Heart left ventricle (tissue), 16 donors: ENCODE results near the gene ENOX1. TPM values are rescaled to one million over a fixed set of nuclear protein-coding genes. Genes with fewer than 3 reads are reported as not detected.

Experiments used
- ATAC-seq, 4 donors: fragments of 200-7000 bp; cut with Tn5 transposase; one replicate each; pipeline ENCODE4 v1.9.1; 2020 to 2022; ENCODE audit warnings: moderate library complexity in 4 of 4, mild to moderate bottlenecking in 3 of 4, moderate number of reproducible peaks in 1 of 4
- DNase-seq, 5 donors: peaks; one replicate each; pipeline ENCODE4 v3.0.0-alpha.2; 2020
- H3K27ac ChIP-seq, 12 donors: fragments of 200-600 bp; sonication (generic) in 4 of 12; one replicate each; pipeline versions ENCODE4 v1.5.0 to v1.8.0; 2016 to 2022; ENCODE audit warnings: mild to moderate bottlenecking in 2 of 12
- H3K27me3 ChIP-seq, 9 donors: fragments of 200-600 bp; sonication (generic) in 2 of 9; one replicate each; pipeline versions ENCODE4 v1.5.1 to v1.8.0; 2016 to 2022; ENCODE audit warnings: mild to moderate bottlenecking in 3 of 9
- H3K36me3 ChIP-seq, 9 donors: fragments of 200-600 bp; sonication (generic) in 2 of 9; one replicate each; pipeline versions ENCODE4 v1.5.0 to v1.8.0; 2018 to 2022; ENCODE audit warnings: mild to moderate bottlenecking in 2 of 9
- H3K4me1 ChIP-seq, 12 donors: fragments of 200-600 bp; sonication (generic) in 4 of 12; one replicate each; pipeline versions ENCODE4 v1.5.0 to v1.8.0; 2016 to 2022; ENCODE audit warnings: mild to moderate bottlenecking in 3 of 12
- H3K4me3 ChIP-seq, 12 donors: fragments of 200-600 bp; sonication (generic) in 4 of 12; one replicate each; pipeline versions ENCODE4 v1.5.0 to v1.8.0; 2017 to 2022; ENCODE audit warnings: mild to moderate bottlenecking in 9 of 12, moderate library complexity in 4 of 12
- H3K9me3 ChIP-seq, 12 donors: fragments of 200-600 bp; sonication (generic) in 4 of 12; one replicate each; pipeline versions ENCODE4 v1.5.0 to v1.8.0; 2016 to 2022; ENCODE audit warnings: mild to moderate bottlenecking in 1 of 12
- POLR2A ChIP-seq, 2 donors: fragments of 450-650 bp; IDR thresholded peaks; one replicate each; pipeline ENCODE4 v1.6.1; 2017; ENCODE audit warnings: antibody characterized with exemption in 2 of 2, mild to moderate bottlenecking in 2 of 2, moderate library complexity in 2 of 2
- WGBS, 4 donors: extraction: QIAGEN DNeasy Blood & Tissue Kit in 2 of 4; methylation state at CpG; one replicate each; pipeline versions ENCODE4 v1.1.5 to v1.1.7; 2013 to 2018; 5-methylcytosine and 5-hydroxymethylcytosine counted together
- intact Hi-C, 10 donors: fragments of 100-400 bp; cut with DNase I; formaldehyde crosslinking; loops; one replicate each; pipeline versions ENCODE4 v1.11.1 to v1.14.2; 2022
- polyA plus RNA-seq, 2 donors: library from polyadenylated mRNA; stranded (reverse); fragments of 200-250 nt; gene quantifications; one replicate each; pipeline ENCODE4 v1.2.3, GENCODE V29; 2013
- total RNA-seq, 9 donors: library from RNA; depleted of rRNA in 2 of 9; stranded (reverse); fragments of >200 nt in 2 of 9; fragmentation: NEBNext Ultra II Directional in 3 of 9; extraction: Animal tissue kit (Norgen Biotek cat#: 25700) in 3 of 9; gene quantifications; one replicate each; pipeline versions ENCODE4 v1.1.0 to v1.2.4, GENCODE V29; 2016 to 2023
- TF ChIP-seq, protein P1 (sequence below), 12 donors: fragments of 200-600 bp; sonication (generic) in 4 of 12; IDR thresholded peaks; one replicate each; pipeline versions ENCODE4 v1.5.0 to v1.8.0; 2018 to 2022; ENCODE audit warnings: antibody characterized with exemption in 12 of 12, mild to moderate bottlenecking in 5 of 12
- donor health status: ischemic (EF 13 %, LVEDD 7.1; RV severe dilation, severe dysfunction).
- donor health status: healthy with polysubstance abuse.
- donor health status: DM: no; HTN: yes; CAD: no.
- donor health status: DM: no; HTN: no; CAD: no.
- donor health status: ischemic (EF 25% LVEDD 6.9; RV normal size, moderate dysfunction).
- donor health status: ischemic (EF 25% LVEDD 5.7; RV mildly dilated, moderate dysfunction).
- donor health status: healthy.
- donor health status: DM: yes; HTN: yes; CAD: no.
- donor health status: ischemic (EF 35%, LVEDD 5.7; RV mildly dilated, moderate dysfunction).
- donor health status: nonischemic (EF 11% LVEDD 7.7; RV severe dilation, severe dysfunction).
- donor health status: DM: yes; HTN: yes; CAD: no.
- donor health status: PGD.
- donor health status: ischemic (EF 29% LVEDD 5.4; RV normal size, mild dysfunction).
- donor health status: nonischemic (EF 23%, LVEDD 6.1; RV moderate dilation, normal function).

ENOX1 gene
- total and polyA plus RNA-seq, 11 donors = 2.0 to 10.1 (median 5.4) TPM

DNA sequence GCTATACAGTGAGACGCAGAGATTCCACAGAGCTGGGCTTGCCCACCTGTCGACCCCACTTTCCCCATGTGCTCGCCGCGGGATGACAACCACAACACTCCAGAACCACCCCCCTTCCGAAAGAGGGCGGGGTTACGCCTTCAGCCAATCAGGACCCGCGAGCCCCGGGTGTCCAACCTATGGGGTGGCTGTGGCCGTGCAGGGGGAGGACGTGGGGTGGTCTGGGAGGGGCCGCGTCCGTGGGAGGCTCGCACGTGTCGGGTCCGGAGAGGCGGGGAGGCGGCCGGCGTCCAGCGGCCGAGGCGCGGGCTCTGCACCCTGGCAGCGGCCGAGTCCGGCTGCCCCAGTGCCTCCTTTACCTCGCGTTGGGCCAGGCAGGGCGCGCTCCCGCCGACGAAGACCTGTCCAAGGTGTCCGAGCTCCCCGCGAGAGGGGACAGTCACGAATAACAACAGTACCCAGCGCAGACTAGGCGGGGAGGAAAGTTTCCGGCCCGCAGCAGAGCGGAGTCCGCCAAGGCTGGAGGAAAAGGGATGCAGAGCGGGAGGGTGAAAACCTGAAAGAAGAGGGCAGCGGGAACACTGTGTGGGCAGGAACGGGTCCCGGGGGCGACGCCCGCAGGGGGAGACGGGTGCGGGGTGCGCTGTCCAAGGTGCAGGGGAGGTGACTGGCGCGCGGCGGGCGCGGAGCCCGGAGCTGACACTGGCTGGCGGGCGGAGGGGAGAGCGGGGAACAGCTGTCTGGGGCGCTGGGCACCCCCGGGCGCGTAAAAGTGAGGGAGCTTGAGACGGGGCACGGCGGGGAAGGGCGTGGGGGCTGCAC, 911 bp downstream of the ENOX1 start:
- no peaks in the 10 kb centered on the region for H3K36me3 ChIP-seq
- H3K4me1 ChIP-seq = peaks cover 0 to 38% (median 9%) of the 10 kb centered on the region in 12 donors
- TF ChIP-seq, protein P1, sequence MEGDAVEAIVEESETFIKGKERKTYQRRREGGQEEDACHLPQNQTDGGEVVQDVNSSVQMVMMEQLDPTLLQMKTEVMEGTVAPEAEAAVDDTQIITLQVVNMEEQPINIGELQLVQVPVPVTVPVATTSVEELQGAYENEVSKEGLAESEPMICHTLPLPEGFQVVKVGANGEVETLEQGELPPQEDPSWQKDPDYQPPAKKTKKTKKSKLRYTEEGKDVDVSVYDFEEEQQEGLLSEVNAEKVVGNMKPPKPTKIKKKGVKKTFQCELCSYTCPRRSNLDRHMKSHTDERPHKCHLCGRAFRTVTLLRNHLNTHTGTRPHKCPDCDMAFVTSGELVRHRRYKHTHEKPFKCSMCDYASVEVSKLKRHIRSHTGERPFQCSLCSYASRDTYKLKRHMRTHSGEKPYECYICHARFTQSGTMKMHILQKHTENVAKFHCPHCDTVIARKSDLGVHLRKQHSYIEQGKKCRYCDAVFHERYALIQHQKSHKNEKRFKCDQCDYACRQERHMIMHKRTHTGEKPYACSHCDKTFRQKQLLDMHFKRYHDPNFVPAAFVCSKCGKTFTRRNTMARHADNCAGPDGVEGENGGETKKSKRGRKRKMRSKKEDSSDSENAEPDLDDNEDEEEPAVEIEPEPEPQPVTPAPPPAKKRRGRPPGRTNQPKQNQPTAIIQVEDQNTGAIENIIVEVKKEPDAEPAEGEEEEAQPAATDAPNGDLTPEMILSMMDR (IDR thresholded peaks at IDR 0.05) = no peak
- no peak for TF ChIP-seq POLR2A (IDR thresholded peaks at IDR 0.05)
- H3K27ac ChIP-seq = peak overlapping the region; percentile 35 to 88 (median 82)
- peaks cover 0 to 35% (median 0%) of the 10 kb centered on the region in 9 donors for H3K27me3 ChIP-seq
- 1% methylated on average over 50 to 76 of the region's 76 CpGs for WGBS, 4 donors
- H3K9me3 ChIP-seq = no peaks in the 10 kb centered on the region
- DNase-seq = peak; percentile 88 to 93 (median 90)
- peak; percentile 89 to 92 (median 90) for ATAC-seq
- intact Hi-C loops = loop anchor here in 7 of 10 donors (2.0 to 10.0 kb wide), 12 partner anchors 99 to 699 kb away; no protein-coding TSS in a partner anchor
- peak overlapping the region; percentile 39 to 86 (median 70) for H3K4me3 ChIP-seq

DNA sequence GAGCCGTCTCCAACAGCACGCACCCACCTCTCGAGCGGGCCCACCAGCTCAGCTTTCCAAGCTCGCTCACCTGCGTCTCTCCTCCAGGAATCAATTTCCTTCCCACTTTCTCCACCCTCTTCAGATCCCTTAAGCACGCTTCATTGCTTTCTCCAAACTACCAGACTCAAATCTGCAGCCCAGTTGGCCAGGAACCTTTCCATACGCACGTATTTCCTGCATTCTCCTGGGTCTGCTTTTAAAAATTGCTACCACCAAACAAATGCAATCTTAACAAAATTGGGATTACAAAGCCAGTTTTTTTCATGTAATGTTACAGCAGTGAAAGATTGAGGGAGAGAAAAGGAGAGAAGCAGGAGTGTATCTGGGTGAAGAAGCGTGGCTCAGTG, 1.5 kb downstream of the ENOX1 start:
- H3K4me1 ChIP-seq = peaks cover 0 to 38% (median 9%) of the 10 kb centered on the region in 12 donors
- no peaks in the 10 kb centered on the region for H3K36me3 ChIP-seq
- H3K27me3 ChIP-seq = peaks cover 0 to 35% (median 0%) of the 10 kb centered on the region in 9 donors
- H3K4me3 ChIP-seq = peak overlapping the region; percentile 17 to 86 (median 69)
- 27 to 38% (median 30%) methylated on average over 10 of the region's 10 CpGs for WGBS, 4 donors
- H3K27ac ChIP-seq = peak overlapping the region in 9 of 12 donors; percentile 70 to 88 (median 83)
- H3K9me3 ChIP-seq = no peaks in the 10 kb centered on the region
- no peak for TF ChIP-seq POLR2A (IDR thresholded peaks at IDR 0.05)
- TF ChIP-seq, protein P1 (IDR thresholded peaks at IDR 0.05) = no peak
- intact Hi-C loops = loop anchor here in 7 of 10 donors (5.0 to 10.0 kb wide), 11 partner anchors 98 to 698 kb away; no protein-coding TSS in a partner anchor
- no peak for ATAC-seq
- no peak for DNase-seq

DNA sequence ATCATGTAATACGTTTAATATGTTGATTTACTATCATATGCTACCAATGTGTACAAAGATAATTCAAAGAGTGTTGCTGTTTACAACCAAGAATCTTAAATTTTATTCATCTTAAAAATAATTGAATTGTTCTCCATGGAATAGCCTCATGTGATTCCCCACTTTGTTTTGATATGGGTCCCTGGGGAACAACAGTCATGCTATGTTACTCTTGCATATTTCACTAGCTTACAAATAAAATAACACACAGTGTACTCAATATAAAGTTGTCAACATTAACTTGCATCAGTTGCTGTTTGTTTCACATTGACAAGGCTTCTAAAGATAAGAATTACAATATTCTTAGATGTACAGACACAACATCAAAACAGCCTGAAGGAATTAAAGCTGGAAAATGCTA, 2.3 kb downstream of the ENOX1 start:
- Histone ChIP-seq H3K4me1 (peaks cover 0 to 38% (median 9%) of the 10 kb centered on the region in 12 donors), H3K36me3 (no peaks in the 10 kb centered on the region), H3K4me3 (peak overlapping the region in 3 of 12 donors; percentile 60 to 76 (median 68)), H3K9me3 (no peaks in the 10 kb centered on the region), H3K27me3 (peaks cover 0 to 35% (median 0%) of the 10 kb centered on the region in 9 donors), H3K27ac (peak overlapping the region in 5 of 12 donors; percentile 11 to 88 (median 83))
- DNase-seq (no peak), ATAC-seq (no peak)
- TF ChIP-seq, protein P1 (IDR thresholded peaks at IDR 0.05) = no peak
- TF ChIP-seq POLR2A (IDR thresholded peaks at IDR 0.05) = no peak
- 55 to 68% (median 66%) methylated on average over 1 of the region's 1 CpG for WGBS, 4 donors
- intact Hi-C loops = loop anchor here in 5 of 10 donors (10.0 kb wide), 6 partner anchors 100 to 590 kb away; no protein-coding TSS in a partner anchor

DNA sequence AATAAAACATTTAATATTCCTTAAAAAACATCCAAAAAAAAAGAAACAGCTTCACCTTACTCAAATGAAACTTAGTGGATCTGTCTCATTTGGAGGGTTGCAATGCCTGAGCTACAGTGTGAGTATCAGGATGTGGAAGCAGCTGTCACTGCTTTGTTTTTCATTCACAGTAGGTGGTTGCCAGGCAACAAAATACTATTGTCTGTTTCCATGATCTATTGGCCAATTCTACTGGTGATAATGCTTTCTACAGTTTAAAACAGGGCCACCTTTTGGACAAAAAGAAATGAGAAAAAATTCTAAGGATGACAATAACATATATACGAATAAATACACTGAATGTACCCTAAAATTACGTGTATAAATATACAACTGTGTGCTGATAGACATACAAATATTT, 3.0 kb downstream of the ENOX1 start:
- Histone ChIP-seq H3K27ac (peak overlapping the region in 2 of 12 donors; percentile 25 to 88), H3K9me3 (no peaks in the 10 kb centered on the region), H3K27me3 (peaks cover 0 to 33% (median 0%) of the 10 kb centered on the region in 9 donors), H3K4me3 (no peak overlapping the region), H3K36me3 (no peaks in the 10 kb centered on the region), H3K4me1 (peaks cover 0 to 38% (median 9%) of the 10 kb centered on the region in 12 donors)
- intact Hi-C loops = loop anchor here in 5 of 10 donors (10.0 kb wide), 6 partner anchors 99 to 589 kb away; no protein-coding TSS in a partner anchor
- TF ChIP-seq POLR2A (IDR thresholded peaks at IDR 0.05) = no peak
- TF ChIP-seq, protein P1 (IDR thresholded peaks at IDR 0.05) = peak in 1 of 12 donors; percentile 8
- WGBS, 4 donors = 72 to 89% (median 80%) methylated on average over 2 of the region's 2 CpGs
- DNase-seq (no peak), ATAC-seq (no peak)
